CD8-positive, alpha-beta memory T cell (primary cell): ENCODE data around the gene TNFRSF1A. TPM values are rescaled to one million over a fixed set of nuclear protein-coding genes. Genes with fewer than 3 reads are reported as not detected.

Experiments used
- CTCF ChIA-PET: fragments of 350-600 bp; sonication (Branson Sonifier 250); formaldehyde crosslinking; loops from one replicate; lab custom pipeline; 2021; ENCODE audit warnings: antibody characterized with exemption; lab: Charles Lee
- POLR2A ChIA-PET: fragments of 350-600 bp; sonication (Branson Sonifier 250); formaldehyde crosslinking; loops from one replicate; lab custom pipeline; 2021; ENCODE audit warnings: antibody characterized with exemption; lab: Charles Lee
- DNase-seq, 5 donors: peaks; one replicate each; pipeline versions ENCODE4 v3.0.0 to v3.0.0-alpha.2; 2020 to 2022; ENCODE audit warnings: mixed read lengths in 1 of 5
- H3K27ac ChIP-seq: one replicate; pipeline ENCODE4 v1.7.0; 2013; ENCODE audit warnings: low read depth, mild to moderate bottlenecking, low read length, moderate library complexity
- H3K27me3 ChIP-seq: 2 replicates; pipeline ENCODE4 v1.7.0; 2013; ENCODE audit warnings: low read length, mild to moderate bottlenecking; ENCODE audit not compliant: insufficient read depth, poor library complexity, severe bottlenecking
- H3K36me3 ChIP-seq: 2 replicates; pipeline ENCODE4 v1.7.0; 2013; ENCODE audit warnings: mild to moderate bottlenecking, low read length, moderate library complexity; ENCODE audit not compliant: insufficient read depth
- H3K4me1 ChIP-seq: 2 replicates; pipeline ENCODE4 v1.7.0; 2013; ENCODE audit warnings: mild to moderate bottlenecking, low read length, moderate library complexity; ENCODE audit not compliant: insufficient read depth
- H3K4me3 ChIP-seq: 2 replicates; pipeline ENCODE4 v1.7.0; 2013; ENCODE audit warnings: mild to moderate bottlenecking, low read length
- H3K9me3 ChIP-seq: 2 replicates; pipeline ENCODE4 v1.7.0; 2013; ENCODE audit warnings: mild to moderate bottlenecking, low read length
- H3K27ac Mint-ChIP-seq, 8 donors: one replicate each; pipeline ENCODE4 v1.8.0; 2020 to 2021; ENCODE audit warnings: mixed read lengths in 8 of 8, mild to moderate bottlenecking in 6 of 8, inconsistent platforms in 3 of 8, moderate library complexity in 3 of 8
- H3K27me3 Mint-ChIP-seq, 2 donors: one replicate each; pipeline ENCODE4 v1.8.0; 2020 to 2021; ENCODE audit warnings: mixed read lengths in 2 of 2, mild to moderate bottlenecking in 1 of 2, moderate library complexity in 1 of 2
- H3K36me3 Mint-ChIP-seq, 3 donors: one replicate each; pipeline ENCODE4 v1.8.0; 2020 to 2021; ENCODE audit warnings: mixed read lengths in 3 of 3, inconsistent platforms in 1 of 3, mild to moderate bottlenecking in 1 of 3
- H3K4me1 Mint-ChIP-seq, 3 donors: one replicate each; pipeline ENCODE4 v1.8.0; 2020 to 2021; ENCODE audit warnings: mixed read lengths in 3 of 3, inconsistent platforms in 1 of 3, mild to moderate bottlenecking in 1 of 3
- H3K4me3 Mint-ChIP-seq, 7 donors: one replicate each; pipeline ENCODE4 v1.8.0; 2020 to 2021; ENCODE audit warnings: mixed read lengths in 7 of 7, mild to moderate bottlenecking in 6 of 7, moderate library complexity in 4 of 7, inconsistent platforms in 2 of 7
- H3K9me3 Mint-ChIP-seq, 5 donors: one replicate each; pipeline ENCODE4 v1.8.0; 2020 to 2022; ENCODE audit warnings: mixed read lengths in 5 of 5, mild to moderate bottlenecking in 3 of 5, moderate library complexity in 2 of 5, inconsistent platforms in 1 of 5
- polyA plus RNA-seq: library from polyadenylated mRNA; unstranded; fragments of 300-500 nt; fragmentation: Illumina TruSeq; gene quantifications from one replicate; pipeline ENCODE4 v1.2.3, GENCODE V29; 2021
- total RNA-seq, 2 experiments: library from RNA; stranded (reverse); gene quantifications; one replicate each; pipeline ENCODE4 v1.2.3, GENCODE V29; 2021

Gene TNFRSF1A
- total and polyA plus RNA-seq, 3 experiments from 2014 or later: 57.1 to 62.9 (median 62.1) TPM

- DNase-seq: peak in 1 of 5 donors; percentile 42
- peak overlapping the region in 2 of 7 donors; percentile 18 to 45 for H3K4me3 Mint-ChIP-seq
- H3K27ac Mint-ChIP-seq: no peak overlapping the region
- Histone ChIP-seq H3K9me3 (no peaks in the 10 kb centered on the region), H3K4me1 (peaks cover 16% of the 10 kb centered on the region), H3K36me3 (no peaks in the 10 kb centered on the region), H3K27me3 (no peaks in the 10 kb centered on the region), H3K27ac (no peak overlapping the region), H3K4me3 (no peak overlapping the region)
- POLR2A ChIA-PET: no interaction called here
- H3K36me3 Mint-ChIP-seq: no peaks in the 10 kb centered on the region
- no peaks in the 10 kb centered on the region for H3K9me3 Mint-ChIP-seq
- CTCF ChIA-PET: no interaction called here
- no peaks in the 10 kb centered on the region for H3K27me3 Mint-ChIP-seq
- peaks cover 16 to 24% (median 19%) of the 10 kb centered on the region in 3 donors for H3K4me1 Mint-ChIP-seq
Measured at GRCh38 chr12:6316921-6317692, 24.8 kb downstream of the TNFRSF1A start.

GRCh38 chr12:6315704-6316597, 25.9 kb downstream of the TNFRSF1A start:
- Histone ChIP-seq H3K27ac (no peak overlapping the region), H3K4me3 (no peak overlapping the region), H3K36me3 (no peaks in the 10 kb centered on the region), H3K27me3 (peaks cover 5% of the 10 kb centered on the region), H3K9me3 (no peaks in the 10 kb centered on the region), H3K4me1 (peaks cover 13% of the 10 kb centered on the region)
- no peak for DNase-seq
- H3K9me3 Mint-ChIP-seq: no peaks in the 10 kb centered on the region
- H3K36me3 Mint-ChIP-seq: no peaks in the 10 kb centered on the region
- H3K4me3 Mint-ChIP-seq: no peak overlapping the region
- H3K4me1 Mint-ChIP-seq: peaks cover 13 to 20% (median 14%) of the 10 kb centered on the region in 3 donors
- POLR2A ChIA-PET: no interaction called here
- H3K27me3 Mint-ChIP-seq: peaks cover 0 to 3% of the 10 kb centered on the region in 2 donors
- peak overlapping the region in 1 of 8 donors; percentile 22 for H3K27ac Mint-ChIP-seq
- CTCF ChIA-PET: interaction anchor here (0.7 to 1.4 kb wide), 3 partner anchors 10 to 31 kb away, joined by 3 read pairs; no protein-coding TSS in a partner anchor

- Histone ChIP-seq H3K36me3 (no peaks in the 10 kb centered on the region), H3K9me3 (no peaks in the 10 kb centered on the region), H3K4me1 (peaks cover 13% of the 10 kb centered on the region), H3K4me3 (no peak overlapping the region), H3K27me3 (peaks cover 7% of the 10 kb centered on the region), H3K27ac (no peak overlapping the region)
- H3K36me3 Mint-ChIP-seq: no peaks in the 10 kb centered on the region
- H3K9me3 Mint-ChIP-seq: no peaks in the 10 kb centered on the region
- H3K27me3 Mint-ChIP-seq: peaks cover 0 to 6% of the 10 kb centered on the region in 2 donors
- no peak overlapping the region for H3K4me3 Mint-ChIP-seq
- CTCF ChIA-PET: interaction anchor here (0.7 to 1.7 kb wide), 4 partner anchors 8 to 31 kb away, joined by 3 to 6 read pairs (median 3); no protein-coding TSS in a partner anchor
- peaks cover 13 to 20% (median 14%) of the 10 kb centered on the region in 3 donors for H3K4me1 Mint-ChIP-seq
- H3K27ac Mint-ChIP-seq: peak overlapping the region in 1 of 8 donors; percentile 92
- DNase-seq: no peak
- POLR2A ChIA-PET: no interaction called here
Measured at GRCh38 chr12:6315184-6315583, 26.7 kb downstream of the TNFRSF1A start.

- no peaks in the 10 kb centered on the region for H3K36me3 Mint-ChIP-seq
Measured at GRCh38 chr12:6314776-6315175, 27.1 kb downstream of the TNFRSF1A start.

GRCh38 chr12:6313326-6313940, 28.4 kb downstream of the TNFRSF1A start:
- ChIA-PET POLR2A (no interaction called here), CTCF (interaction anchor here (0.9 kb wide), 1 partner anchor 10 kb away, joined by 3 read pairs; no protein-coding TSS in a partner anchor)
- Mint-ChIP-seq H3K9me3 (no peaks in the 10 kb centered on the region), H3K36me3 (peaks cover 0 to 3% (median 0%) of the 10 kb centered on the region in 3 donors), H3K27ac (no peak overlapping the region), H3K27me3 (peaks cover 8 to 11% of the 10 kb centered on the region in 2 donors), H3K4me1 (peaks cover 9 to 10% (median 10%) of the 10 kb centered on the region in 3 donors), H3K4me3 (no peak overlapping the region)
- Histone ChIP-seq H3K27me3 (peaks cover 14% of the 10 kb centered on the region), H3K27ac (no peak overlapping the region), H3K9me3 (no peaks in the 10 kb centered on the region), H3K4me3 (no peak overlapping the region), H3K36me3 (no peaks in the 10 kb centered on the region), H3K4me1 (peaks cover 7% of the 10 kb centered on the region)
- DNase-seq: no peak

More at GRCh38 chr12:6314776-6315175, 27.1 kb downstream of the TNFRSF1A start:
- Mint-ChIP-seq H3K9me3 (no peaks in the 10 kb centered on the region), H3K4me1 (peaks cover 13 to 17% (median 14%) of the 10 kb centered on the region in 3 donors), H3K27me3 (peaks cover 0 to 6% of the 10 kb centered on the region in 2 donors), H3K4me3 (no peak overlapping the region), H3K27ac (peak overlapping the region in 2 of 8 donors; percentile 51 to 70)
- Histone ChIP-seq H3K27ac (no peak overlapping the region), H3K27me3 (peaks cover 11% of the 10 kb centered on the region), H3K4me1 (peaks cover 13% of the 10 kb centered on the region), H3K4me3 (no peak overlapping the region), H3K9me3 (no peaks in the 10 kb centered on the region), H3K36me3 (no peaks in the 10 kb centered on the region)
- ChIA-PET POLR2A (no interaction called here), CTCF (interaction anchor here (0.9 to 1.7 kb wide), 3 partner anchors 8 to 30 kb away, joined by 3 to 6 read pairs (median 3); no protein-coding TSS in a partner anchor)
- no peak for DNase-seq

GRCh38 chr12:6312529-6313325, 29.1 kb downstream of the TNFRSF1A start:
- Mint-ChIP-seq H3K27me3 (peaks cover 8 to 15% of the 10 kb centered on the region in 2 donors), H3K36me3 (peaks cover 0 to 3% (median 0%) of the 10 kb centered on the region in 3 donors), H3K4me1 (peaks cover 2 to 3% (median 2%) of the 10 kb centered on the region in 3 donors), H3K27ac (peak overlapping the region in 1 of 8 donors; percentile 40), H3K9me3 (no peaks in the 10 kb centered on the region), H3K4me3 (no peak overlapping the region)
- H3K36me3 ChIP-seq: no peaks in the 10 kb centered on the region
- H3K9me3 ChIP-seq: no peaks in the 10 kb centered on the region
- H3K27me3 ChIP-seq: peaks cover 14% of the 10 kb centered on the region
- POLR2A ChIA-PET: no interaction called here
- H3K27ac ChIP-seq: no peak overlapping the region
- DNase-seq: no peak
- H3K4me1 ChIP-seq: peaks cover under 1% of the 10 kb centered on the region
- CTCF ChIA-PET: interaction anchor here (0.9 kb wide), 1 partner anchor 11 kb away, joined by 3 read pairs; no protein-coding TSS in a partner anchor
- no peak overlapping the region for H3K4me3 ChIP-seq
